ENCODE results near the gene OR10H1. TPM values are rescaled to one million over a fixed set of nuclear protein-coding genes. Genes with fewer than 3 reads are reported as not detected.

Gene OR10H1
- not detected in 2 replicates for total RNA-seq (2022)
- percentile 14 among the genes with signal in this experiment for Bru-seq, nascent RNA
- percentile 7 among the genes with signal in this experiment for BruChase-seq, experiment 1, labeled RNA remaining after a 2-hour chase
- percentile 14 among the genes with signal in this experiment for BruChase-seq, experiment 2, labeled RNA remaining after a 6-hour chase
- long read RNA-seq, result 0 reads

- Histone ChIP-seq H3K4me3 (ENCODE audit: low read depth, low read length) (no peak within 1 kb of the TSS), H3K4me1 (0 out of 2 replicates have a peak, but pooled peaks cover 4% of the 10 kb centered on the region), H3K36me3 (ENCODE audit: control insufficient read depth, insufficient read depth, low read length) (no peaks in the 10 kb centered on the region), H3K27me3 (replicated peaks; ENCODE audit: control insufficient read depth, insufficient read depth, low read length) (no peaks in the 10 kb centered on the region), H3K9me3 (no peaks in the 10 kb centered on the region)
- peak; percentile 48 to 59 for DNase-seq
- no TSS peak for BruUV-seq (replicated peaks)
- intact Hi-C loops (cut with micrococcal nuclease; ENCODE audit: unreplicated experiment), result no loop called here
- no peaks in the 10 kb centered on the region for H3K9me3 Mint-ChIP-seq (ENCODE audit: unreplicated experiment)
- no peak within 1 kb of the TSS for H3K4me3 Mint-ChIP-seq (ENCODE audit: unreplicated experiment)
- no peaks in the 10 kb centered on the region for H3K4me1 Mint-ChIP-seq (ENCODE audit: low read depth, unreplicated experiment)
- TF ChIP-seq CTCF (IDR thresholded peaks at IDR 0.05; ENCODE audit: insufficient read depth in 1 of 2, low read depth in 1 of 2, low read length in 1 of 2, severe bottlenecking in 1 of 2, unreplicated experiment in 1 of 2), result no peak
- H3K27me3 Mint-ChIP-seq (ENCODE audit: insufficient read depth, unreplicated experiment), result peaks cover 7% of the 10 kb centered on the region
- no peak within 1 kb of the TSS for H3K27ac Mint-ChIP-seq (ENCODE audit: unreplicated experiment)
- H3K36me3 Mint-ChIP-seq (ENCODE audit: insufficient read depth, unreplicated experiment), result no peaks in the 10 kb centered on the region
- ChIA-PET POLR2A (no interaction called here), CTCF (no interaction called here)
These were observed at the start of gene OR10H1 for GRCh38 chr19:15815306-15815705. OR10H1 (minus strand) TSS chr19:15815664; CDS start chr19:15808037, 7,627 bp downstream.

- H3K27ac Mint-ChIP-seq (ENCODE audit: unreplicated experiment), result no peak overlapping the region
- Histone ChIP-seq H3K9me3 (no peaks in the 10 kb centered on the region), H3K27me3 (replicated peaks; ENCODE audit: control insufficient read depth, insufficient read depth, low read length) (no peaks in the 10 kb centered on the region), H3K36me3 (ENCODE audit: control insufficient read depth, insufficient read depth, low read length) (no peaks in the 10 kb centered on the region), H3K4me1 (no peaks in the 10 kb centered on the region), H3K4me3 (ENCODE audit: low read depth, low read length) (no peak overlapping the region)
- peaks cover 4% of the 10 kb centered on the region for H3K27me3 Mint-ChIP-seq (ENCODE audit: insufficient read depth, unreplicated experiment)
- intact Hi-C loops (cut with micrococcal nuclease; ENCODE audit: unreplicated experiment), result no loop called here
- ChIA-PET POLR2A (no interaction called here), CTCF (no interaction called here)
- H3K36me3 Mint-ChIP-seq (ENCODE audit: insufficient read depth, unreplicated experiment), result no peaks in the 10 kb centered on the region
- no peak for TF ChIP-seq CTCF (IDR thresholded peaks at IDR 0.05; ENCODE audit: insufficient read depth in 1 of 2, low read depth in 1 of 2, low read length in 1 of 2, severe bottlenecking in 1 of 2, unreplicated experiment in 1 of 2)
- H3K4me3 Mint-ChIP-seq (ENCODE audit: unreplicated experiment), result no peak overlapping the region
- no TSS peak for BruUV-seq (replicated peaks)
- no peaks in the 10 kb centered on the region for H3K4me1 Mint-ChIP-seq (ENCODE audit: low read depth, unreplicated experiment)
- no peaks in the 10 kb centered on the region for H3K9me3 Mint-ChIP-seq (ENCODE audit: unreplicated experiment)
- DNase-seq, result no peak
These were observed 49.4 kb upstream of the OR10H1 start for GRCh38 chr19:15864824-15865223.

- Mint-ChIP-seq H3K9me3 (ENCODE audit: unreplicated experiment) (no peaks in the 10 kb centered on the region), H3K36me3 (ENCODE audit: insufficient read depth, unreplicated experiment) (no peaks in the 10 kb centered on the region), H3K4me1 (ENCODE audit: low read depth, unreplicated experiment) (no peaks in the 10 kb centered on the region), H3K27me3 (ENCODE audit: insufficient read depth, unreplicated experiment) (peaks cover 3% of the 10 kb centered on the region), H3K27ac (ENCODE audit: unreplicated experiment) (no peak overlapping the region), H3K4me3 (ENCODE audit: unreplicated experiment) (no peak overlapping the region)
- Histone ChIP-seq H3K36me3 (ENCODE audit: control insufficient read depth, insufficient read depth, low read length) (no peaks in the 10 kb centered on the region), H3K4me1 (no peaks in the 10 kb centered on the region), H3K4me3 (ENCODE audit: low read depth, low read length) (no peak overlapping the region), H3K27me3 (replicated peaks; ENCODE audit: control insufficient read depth, insufficient read depth, low read length) (no peaks in the 10 kb centered on the region), H3K9me3 (no peaks in the 10 kb centered on the region)
- CTCF ChIA-PET, result no interaction called here
- no TSS peak for BruUV-seq (replicated peaks)
- no peak for DNase-seq
- POLR2A ChIA-PET, result no interaction called here
- intact Hi-C loops (cut with micrococcal nuclease; ENCODE audit: unreplicated experiment), result no loop called here
- no peak for TF ChIP-seq CTCF (IDR thresholded peaks at IDR 0.05; ENCODE audit: insufficient read depth in 1 of 2, low read depth in 1 of 2, low read length in 1 of 2, severe bottlenecking in 1 of 2, unreplicated experiment in 1 of 2)
These were observed 47.8 kb upstream of the OR10H1 start for GRCh38 chr19:15863272-15863671.
